AG04450 (cell line): ENCODE results near the gene ECE1. TPM values are rescaled to one million over a fixed set of nuclear protein-coding genes. Genes with fewer than 3 reads are reported as not detected.

ENCODE experiments used
- CTCF ChIA-PET: fragments of 300-600, 350-600 bp; formaldehyde crosslinking; extraction: SDS; loops from one replicate; lab custom pipeline; 2022; ENCODE audit warnings: antibody characterized with exemption, inconsistent platforms; lab: Charles Lee
- POLR2A ChIA-PET: fragments of 350-600 bp; formaldehyde crosslinking; extraction: SDS; loops from one replicate; lab custom pipeline; 2021; ENCODE audit warnings: antibody characterized with exemption, inconsistent platforms; lab: Yijun Ruan, JAX
- DNase-seq: peaks from one replicate; pipeline ENCODE4 v3.0.0-alpha.2; 2011; ENCODE audit warnings: low read depth, low spot score
- H3K27ac ChIP-seq: one replicate; pipeline ENCODE4 v1.5.1; 2012; ENCODE audit warnings: low read depth, low read length, control low read depth
- H3K27me3 ChIP-seq: one replicate; pipeline ENCODE4 v1.6.0; 2012; ENCODE audit warnings: low read length; ENCODE audit not compliant: control insufficient read depth, insufficient read depth
- H3K4me3 ChIP-seq: 2 replicates; pipeline ENCODE4 v1.5.1; 2011; ENCODE audit warnings: mild to moderate bottlenecking, low read depth, low read length, control low read depth
- H3K9me3 ChIP-seq: 2 replicates; pipeline ENCODE4 v1.5.1; 2012; ENCODE audit warnings: low read length; ENCODE audit not compliant: control insufficient read depth, insufficient read depth
- polyA plus RNA-seq: library from polyadenylated mRNA; depleted of rRNA; stranded (reverse); fragments of >200 nt; gene quantifications from 2 replicates; pipeline ENCODE4 v1.2.3, GENCODE V29; 2011
- TF ChIP-seq, protein P1 (sequence below): IDR thresholded peaks from 2 replicates; pipeline ENCODE4 v1.5.1; 2011; ENCODE audit warnings: low read depth, low read length, control low read depth, inconsistent platforms

ECE1 gene
- polyA plus RNA-seq, 1 experiment, result 161 TPM

DNA sequence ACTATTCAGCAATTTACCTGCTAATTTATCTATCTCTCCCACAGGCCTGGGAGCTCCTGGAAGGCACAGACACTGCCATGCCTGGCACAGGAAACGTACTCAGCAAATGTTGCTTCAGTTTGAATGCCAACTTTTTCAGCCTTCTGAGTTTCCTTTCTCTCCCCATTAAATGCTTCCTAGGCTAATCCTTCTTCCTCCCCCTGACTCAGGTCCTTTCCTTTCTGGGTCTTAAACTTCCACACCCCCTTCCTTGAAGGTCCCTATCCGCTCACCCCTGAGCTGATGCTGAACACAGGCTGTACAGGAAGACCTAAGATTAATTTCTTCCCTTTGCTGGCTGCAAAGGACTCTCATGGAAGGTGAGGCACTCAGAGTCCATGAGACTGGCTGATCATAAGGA, 40.3 kb upstream of the ECE1 start:
- TF ChIP-seq, protein P1, sequence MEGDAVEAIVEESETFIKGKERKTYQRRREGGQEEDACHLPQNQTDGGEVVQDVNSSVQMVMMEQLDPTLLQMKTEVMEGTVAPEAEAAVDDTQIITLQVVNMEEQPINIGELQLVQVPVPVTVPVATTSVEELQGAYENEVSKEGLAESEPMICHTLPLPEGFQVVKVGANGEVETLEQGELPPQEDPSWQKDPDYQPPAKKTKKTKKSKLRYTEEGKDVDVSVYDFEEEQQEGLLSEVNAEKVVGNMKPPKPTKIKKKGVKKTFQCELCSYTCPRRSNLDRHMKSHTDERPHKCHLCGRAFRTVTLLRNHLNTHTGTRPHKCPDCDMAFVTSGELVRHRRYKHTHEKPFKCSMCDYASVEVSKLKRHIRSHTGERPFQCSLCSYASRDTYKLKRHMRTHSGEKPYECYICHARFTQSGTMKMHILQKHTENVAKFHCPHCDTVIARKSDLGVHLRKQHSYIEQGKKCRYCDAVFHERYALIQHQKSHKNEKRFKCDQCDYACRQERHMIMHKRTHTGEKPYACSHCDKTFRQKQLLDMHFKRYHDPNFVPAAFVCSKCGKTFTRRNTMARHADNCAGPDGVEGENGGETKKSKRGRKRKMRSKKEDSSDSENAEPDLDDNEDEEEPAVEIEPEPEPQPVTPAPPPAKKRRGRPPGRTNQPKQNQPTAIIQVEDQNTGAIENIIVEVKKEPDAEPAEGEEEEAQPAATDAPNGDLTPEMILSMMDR, result no peak
- POLR2A ChIA-PET, result no interaction called here
- H3K27ac ChIP-seq, result no peak overlapping the region
- no peak overlapping the region for H3K4me3 ChIP-seq
- CTCF ChIA-PET, result interaction anchor here (0.7 to 0.9 kb wide), 2 partner anchors 99 to 263 kb away, joined by 3 to 5 read pairs; no protein-coding TSS in a partner anchor
- no peaks in the 10 kb centered on the region for H3K9me3 ChIP-seq
- no peaks in the 10 kb centered on the region for H3K27me3 ChIP-seq
- DNase-seq, result no peak

DNA sequence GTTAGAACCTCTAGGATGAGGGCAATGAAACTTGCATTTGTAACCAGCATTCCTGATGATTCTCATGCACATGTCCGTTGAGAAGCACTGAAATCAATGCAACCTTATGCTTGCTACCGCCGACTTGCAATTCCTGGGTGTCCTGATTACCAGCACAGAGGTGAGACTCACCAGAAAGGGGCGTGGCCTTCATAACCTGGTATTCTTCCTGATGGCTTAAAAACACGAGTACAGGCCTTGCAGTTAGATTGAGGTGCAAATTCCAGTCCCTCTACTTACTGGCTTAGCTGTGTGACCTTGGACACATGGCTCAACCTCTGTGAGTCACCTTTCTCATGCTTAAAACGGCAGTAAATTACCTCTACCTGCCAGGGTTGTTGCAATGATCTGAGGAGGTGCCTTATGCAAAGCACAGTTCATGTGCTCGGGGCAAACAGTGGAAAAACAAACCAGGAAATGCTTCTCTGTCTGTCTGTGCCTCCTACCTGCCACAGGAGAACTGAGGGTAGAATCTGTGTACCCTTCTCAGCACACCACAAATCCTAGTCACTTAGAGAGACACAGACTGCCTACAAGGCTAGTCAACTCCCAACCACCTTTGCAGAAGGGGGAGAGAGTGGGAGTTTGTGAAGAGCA, 39.1 kb upstream of the ECE1 start:
- CTCF ChIA-PET, result no interaction called here

DNA sequence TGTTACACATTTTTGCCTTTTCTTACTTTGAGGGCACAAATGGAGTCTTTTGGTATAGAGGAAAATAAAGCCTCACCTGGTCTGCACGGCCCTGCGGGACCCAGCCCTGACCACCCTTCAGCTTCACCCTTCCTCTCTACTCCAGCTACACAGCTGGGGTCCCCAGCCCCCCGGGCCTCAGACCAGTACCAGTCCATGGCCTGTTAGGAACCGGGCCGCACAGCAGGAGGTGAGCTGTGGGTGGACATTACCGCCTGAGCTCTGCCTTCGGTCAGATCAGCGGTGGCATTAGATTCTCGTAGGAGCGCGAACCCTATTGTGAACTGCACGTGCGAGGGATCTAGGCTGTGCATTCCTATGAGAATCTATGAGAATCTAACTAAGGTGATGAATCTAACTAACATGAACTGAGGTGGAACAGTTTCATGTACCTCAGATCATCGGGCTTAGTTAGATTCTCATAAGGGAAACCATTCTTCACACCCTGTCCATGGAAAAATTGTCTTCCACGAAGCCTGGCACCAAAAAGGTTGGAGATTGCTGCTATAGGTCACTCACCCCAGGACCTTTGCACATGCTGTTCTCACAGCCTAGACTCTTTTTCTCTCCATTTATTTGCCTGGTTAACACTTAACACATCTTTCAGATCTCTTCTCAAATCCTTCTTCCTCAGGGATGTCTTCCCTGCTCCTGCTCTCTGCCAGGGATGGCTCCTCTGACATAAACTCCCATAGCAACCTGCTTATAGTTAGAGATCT, 37.5 kb upstream of the ECE1 start:
- no peak for DNase-seq
- Histone ChIP-seq H3K4me3 (no peak overlapping the region), H3K27ac (no peak overlapping the region), H3K27me3 (no peaks in the 10 kb centered on the region), H3K9me3 (no peaks in the 10 kb centered on the region)
- POLR2A ChIA-PET, result no interaction called here
- TF ChIP-seq, protein P1, result no peak
- CTCF ChIA-PET, result interaction anchor here (1.2 kb wide), 1 partner anchor 10 kb away, joined by 4 read pairs; no protein-coding TSS in a partner anchor

More for the DNA sequence above, 39.1 kb upstream of the ECE1 start:
- no peak for DNase-seq
- TF ChIP-seq, protein P1, result 0 out of 2 replicates have a peak, but pooled peaks have one; percentile 9
- Histone ChIP-seq H3K27ac (no peak overlapping the region), H3K4me3 (no peak overlapping the region), H3K9me3 (no peaks in the 10 kb centered on the region), H3K27me3 (no peaks in the 10 kb centered on the region)
- POLR2A ChIA-PET, result no interaction called here

DNA sequence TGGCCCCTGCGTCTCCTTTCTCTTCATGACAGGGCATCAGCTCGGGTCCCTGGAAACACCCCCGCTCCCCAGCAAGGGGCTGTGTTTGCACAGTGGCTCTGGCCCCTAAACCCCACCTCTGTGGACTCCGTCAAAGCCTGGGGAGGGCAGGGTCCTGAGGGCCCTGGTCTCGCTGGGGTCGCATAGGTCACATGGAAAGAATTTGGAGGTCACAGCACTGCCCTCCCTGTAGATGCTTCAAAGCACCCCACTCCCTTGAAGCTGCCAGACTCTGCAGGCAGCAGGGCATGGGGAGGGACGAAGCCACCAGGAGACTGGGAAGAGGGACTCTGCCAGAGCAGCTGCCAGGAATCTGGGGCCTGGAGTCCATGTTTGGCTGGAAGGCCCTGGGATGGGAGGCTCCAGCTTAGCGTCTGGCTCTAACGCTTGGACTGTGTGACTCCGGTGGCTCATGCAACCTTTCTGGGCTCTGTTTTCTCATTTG, 36.6 kb upstream of the ECE1 start:
- POLR2A ChIA-PET, result no interaction called here
- DNase-seq, result no peak
- no peak overlapping the region for H3K4me3 ChIP-seq
- CTCF ChIA-PET, result interaction anchor here (1.1 to 2.3 kb wide), 3 partner anchors 11 to 95 kb away, joined by 3 to 6 read pairs (median 4); no protein-coding TSS in a partner anchor
- no peaks in the 10 kb centered on the region for H3K9me3 ChIP-seq
- no peak overlapping the region for H3K27ac ChIP-seq
- no peaks in the 10 kb centered on the region for H3K27me3 ChIP-seq
- TF ChIP-seq, protein P1, result no peak
